ENCODE results near the gene DUSP10.

DUSP10 gene

GRCh38 chr1:221765527-221765926 lies 23.6 kb upstream of the DUSP10 start:
- no peak for DNase-seq (ENCODE audit: low read depth, low spot score)

GRCh38 chr1:221762121-221762520 lies 20.2 kb upstream of the DUSP10 start:
- DNase-seq (ENCODE audit: low read depth, low spot score), result no peak

GRCh38 chr1:221761354-221762002 lies 19.6 kb upstream of the DUSP10 start:
- no peak for DNase-seq (ENCODE audit: low read depth, low spot score)

- no peak for DNase-seq (ENCODE audit: low read depth, low spot score)
These were observed 19.0 kb upstream of the DUSP10 start for GRCh38 chr1:221760911-221761310.

GRCh38 chr1:221759436-221759835 lies 17.5 kb upstream of the DUSP10 start:
- DNase-seq (ENCODE audit: low read depth, low spot score), result no peak

- DNase-seq (ENCODE audit: low read depth, low spot score), result no peak
These were observed 16.6 kb upstream of the DUSP10 start for GRCh38 chr1:221758455-221758854.

- DNase-seq (ENCODE audit: low read depth, low spot score), result no peak
These were observed 15.1 kb upstream of the DUSP10 start for GRCh38 chr1:221756830-221757551.

- DNase-seq (ENCODE audit: low read depth, low spot score), result no peak
These were observed 11.9 kb upstream of the DUSP10 start for GRCh38 chr1:221753828-221754188.

- no peak for DNase-seq (ENCODE audit: low read depth, low spot score)
These were observed 9.5 kb upstream of the DUSP10 start for GRCh38 chr1:221751226-221751887.

GRCh38 chr1:221748981-221749380 lies 7.1 kb upstream of the DUSP10 start:
- no peak for DNase-seq (ENCODE audit: low read depth, low spot score)

- DNase-seq (ENCODE audit: low read depth, low spot score), result no peak
These were observed 6.0 kb upstream of the DUSP10 start for GRCh38 chr1:221747839-221748238.

GRCh38 chr1:221743416-221744208 lies 1.7 kb upstream of the DUSP10 start:
- DNase-seq (ENCODE audit: low read depth, low spot score), result no peak

- DNase-seq (ENCODE audit: low read depth, low spot score), result no peak
These were observed 896 bp upstream of the DUSP10 start for GRCh38 chr1:221742555-221743415.

GRCh38 chr1:221740993-221741702 lies 741 bp downstream of the DUSP10 start:
- DNase-seq (ENCODE audit: low read depth, low spot score), result no peak

- DNase-seq (ENCODE audit: low read depth, low spot score), result no peak
These were observed 1.4 kb downstream of the DUSP10 start for GRCh38 chr1:221740369-221740992.

GRCh38 chr1:221739677-221740025 lies 2.2 kb downstream of the DUSP10 start:
- no peak for DNase-seq (ENCODE audit: low read depth, low spot score)

- DNase-seq (ENCODE audit: low read depth, low spot score), result no peak
These were observed 2.7 kb downstream of the DUSP10 start for GRCh38 chr1:221739018-221739676.

GRCh38 chr1:221736714-221737113 lies 5.2 kb downstream of the DUSP10 start:
- no peak for DNase-seq (ENCODE audit: low read depth, low spot score)

- no peak for DNase-seq (ENCODE audit: low read depth, low spot score)
These were observed 5.9 kb downstream of the DUSP10 start for GRCh38 chr1:221735999-221736398.

GRCh38 chr1:221734187-221734586 lies 7.7 kb downstream of the DUSP10 start:
- DNase-seq (ENCODE audit: low read depth, low spot score), result no peak

Measured in iPS DF 19.7 (cell line).